Hepatocyte (in vitro differentiated cells): ENCODE data around the gene MXD4. TPM values are rescaled to one million over a fixed set of nuclear protein-coding genes. Genes with fewer than 3 reads are reported as not detected.

Source experiments
- DNase-seq: peaks from one replicate; pipeline ENCODE4 v3.0.0-alpha.2; 2016; ENCODE audit warnings: low spot score
- H2AFZ ChIP-seq: fragments of 200-600 bp; sonication (generic); 2 replicates; pipeline ENCODE4 v1.6.0; 2016; ENCODE audit warnings: antibody characterized with exemption, mild to moderate bottlenecking
- H3K27ac ChIP-seq: fragments of 200-600 bp; sonication (generic); 2 replicates; pipeline ENCODE4 v1.5.1; 2016; ENCODE audit warnings: mild to moderate bottlenecking
- H3K27me3 ChIP-seq: fragments of 200-600 bp; sonication (generic); 2 replicates; pipeline ENCODE4 v1.6.1; 2016
- H3K36me3 ChIP-seq: fragments of 200-600 bp; sonication (generic); replicated peaks from 2 replicates; pipeline ENCODE4 v1.5.1; 2016; ENCODE audit warnings: low read depth; ENCODE audit not compliant: insufficient read depth
- H3K4me1 ChIP-seq: fragments of 200-600 bp; sonication (generic); 2 replicates; pipeline ENCODE4 v1.5.1; 2016; ENCODE audit warnings: mild to moderate bottlenecking, moderate library complexity; ENCODE audit not compliant: insufficient read depth
- H3K4me2 ChIP-seq: fragments of 200-600 bp; sonication (generic); 2 replicates; pipeline ENCODE4 v1.6.0; 2016
- H3K4me3 ChIP-seq: fragments of 200-600 bp; sonication (generic); 2 replicates; pipeline ENCODE4 v1.5.1; 2016; ENCODE audit warnings: mild to moderate bottlenecking
- H3K79me2 ChIP-seq: fragments of 200-600 bp; sonication (generic); 2 replicates; pipeline ENCODE4 v1.6.0; 2017; ENCODE audit warnings: mild to moderate bottlenecking
- H3K9me2 ChIP-seq: fragments of 200-600 bp; sonication (generic); replicated peaks from 2 replicates; pipeline ENCODE4 v1.6.0; 2017; ENCODE audit warnings: mild to moderate bottlenecking; ENCODE audit not compliant: insufficient read depth
- H3K9me3 ChIP-seq: fragments of 200-600 bp; sonication (generic); 2 replicates; pipeline ENCODE4 v1.5.1; 2016; ENCODE audit warnings: low read depth, mild to moderate bottlenecking
- H4K20me1 ChIP-seq: fragments of 200-600 bp; sonication (generic); 2 replicates; pipeline ENCODE4 v1.6.0; 2016; ENCODE audit warnings: mild to moderate bottlenecking; ENCODE audit not compliant: insufficient read depth, poor library complexity, severe bottlenecking
- CTCF ChIP-seq: fragments of 200-600 bp; sonication (generic); IDR thresholded peaks from 2 replicates; pipeline ENCODE4 v1.5.1; 2016; ENCODE audit warnings: antibody characterized with exemption, mild to moderate bottlenecking; ENCODE audit not compliant: poor library complexity
- EZH2 ChIP-seq: fragments of 200-600 bp; sonication (generic); IDR thresholded peaks from 2 replicates; pipeline ENCODE4 v1.6.1; 2016; ENCODE audit warnings: antibody characterized with exemption, mild to moderate bottlenecking, borderline replicate concordance
- EZH2phosphoT487 ChIP-seq: fragments of 200-600 bp; sonication (generic); IDR thresholded peaks from one replicate; pipeline ENCODE4 v1.6.1; 2018; ENCODE audit warnings: antibody characterized with exemption, mild to moderate bottlenecking, low read depth, moderate library complexity; ENCODE audit not compliant: unreplicated experiment, severe bottlenecking
- WGBS: methylation state at CpG from one replicate; pipeline ENCODE4 v1.1.6; 2016; ENCODE audit warnings: low lambda C conversion rate; ENCODE audit errors: missing lambda C conversion rate; 5-methylcytosine and 5-hydroxymethylcytosine counted together
- polyA plus RNA-seq: library from polyadenylated mRNA; unstranded; fragments of >200 nt; fragmentation: Nextera tagmentation; extraction: Ambion mirVana; gene quantifications from 2 replicates; pipeline ENCODE4 v1.2.1, GENCODE V29; 2016
- total RNA-seq: library from RNA; depleted of rRNA; stranded (reverse); fragments of >200 nt; gene quantifications from 2 replicates; pipeline ENCODE4 v1.2.3, GENCODE V29; 2014

Gene MXD4
- total and polyA plus RNA-seq, 2 experiments from 2014 or later: 56.7 to 127 TPM

DNA sequence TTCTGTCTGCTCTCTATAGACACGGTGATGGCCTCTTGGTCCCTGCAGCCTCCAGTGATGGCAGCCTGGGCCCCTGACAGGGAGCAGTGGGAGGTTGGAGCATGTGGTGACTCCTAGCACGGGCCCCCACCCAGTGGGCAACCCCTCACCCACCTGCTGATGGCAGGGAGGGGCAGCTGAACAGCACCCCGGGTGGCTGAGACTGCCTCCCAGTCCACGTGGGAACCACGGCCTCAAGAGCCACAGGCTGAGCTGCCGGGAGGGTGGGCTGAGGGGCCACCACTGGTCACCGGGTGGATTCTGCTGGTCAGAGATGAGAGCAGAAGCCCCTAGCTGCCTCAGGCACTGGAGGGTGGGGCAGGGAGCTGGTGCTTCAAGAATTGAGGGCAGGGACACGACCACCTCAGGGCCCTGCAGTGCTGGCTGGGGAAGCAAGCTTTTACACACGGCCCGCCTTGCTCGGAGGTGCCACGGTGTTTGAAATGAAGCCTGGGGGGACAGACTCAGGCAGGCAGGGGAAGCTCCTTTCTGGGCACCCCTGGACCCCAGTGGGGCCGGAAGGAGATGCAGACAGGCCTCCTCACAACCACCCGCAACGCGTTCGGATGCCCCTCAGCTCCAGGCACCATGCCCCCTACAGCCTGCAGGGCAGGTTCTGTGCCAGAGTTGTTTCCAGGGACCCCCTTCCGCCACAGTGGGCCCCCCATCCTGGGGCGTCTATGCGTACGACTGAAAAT, 13.7 kb downstream of the MXD4 start:
- Histone ChIP-seq H3K4me3 (no peak overlapping the region), H3K36me3 (no peaks in the 10 kb centered on the region), H3K27me3 (no peaks in the 10 kb centered on the region), H3K4me2 (no peak overlapping the region), H2AFZ (no peak overlapping the region), H3K27ac (no peak overlapping the region), H3K79me2 (no peaks in the 10 kb centered on the region), H3K9me3 (no peaks in the 10 kb centered on the region), H4K20me1 (peaks cover 17% of the 10 kb centered on the region), H3K4me1 (peaks cover 5% of the 10 kb centered on the region), H3K9me2 (no peaks in the 10 kb centered on the region)
- TF ChIP-seq CTCF (no peak), EZH2 (no peak), EZH2phosphoT487 (no peak)
- WGBS: 94% methylated on average over 21 of the region's 21 CpGs
- peak; percentile 6 for DNase-seq

- Histone ChIP-seq H4K20me1 (peaks cover 9% of the 10 kb centered on the region), H3K79me2 (no peaks in the 10 kb centered on the region), H3K9me3 (no peaks in the 10 kb centered on the region), H2AFZ (no peak overlapping the region), H3K9me2 (no peaks in the 10 kb centered on the region), H3K4me2 (no peak overlapping the region), H3K27me3 (no peaks in the 10 kb centered on the region), H3K4me3 (no peak overlapping the region), H3K4me1 (peaks cover 6% of the 10 kb centered on the region), H3K27ac (no peak overlapping the region), H3K36me3 (no peaks in the 10 kb centered on the region)
- TF ChIP-seq EZH2phosphoT487 (no peak), EZH2 (no peak), CTCF (no peak)
- 93% methylated on average over 38 of the region's 42 CpGs for WGBS
- peak; percentile 3 for DNase-seq
Measured at GRCh38 chr4:2247128-2248043, 14.5 kb downstream of the MXD4 start.

DNA sequence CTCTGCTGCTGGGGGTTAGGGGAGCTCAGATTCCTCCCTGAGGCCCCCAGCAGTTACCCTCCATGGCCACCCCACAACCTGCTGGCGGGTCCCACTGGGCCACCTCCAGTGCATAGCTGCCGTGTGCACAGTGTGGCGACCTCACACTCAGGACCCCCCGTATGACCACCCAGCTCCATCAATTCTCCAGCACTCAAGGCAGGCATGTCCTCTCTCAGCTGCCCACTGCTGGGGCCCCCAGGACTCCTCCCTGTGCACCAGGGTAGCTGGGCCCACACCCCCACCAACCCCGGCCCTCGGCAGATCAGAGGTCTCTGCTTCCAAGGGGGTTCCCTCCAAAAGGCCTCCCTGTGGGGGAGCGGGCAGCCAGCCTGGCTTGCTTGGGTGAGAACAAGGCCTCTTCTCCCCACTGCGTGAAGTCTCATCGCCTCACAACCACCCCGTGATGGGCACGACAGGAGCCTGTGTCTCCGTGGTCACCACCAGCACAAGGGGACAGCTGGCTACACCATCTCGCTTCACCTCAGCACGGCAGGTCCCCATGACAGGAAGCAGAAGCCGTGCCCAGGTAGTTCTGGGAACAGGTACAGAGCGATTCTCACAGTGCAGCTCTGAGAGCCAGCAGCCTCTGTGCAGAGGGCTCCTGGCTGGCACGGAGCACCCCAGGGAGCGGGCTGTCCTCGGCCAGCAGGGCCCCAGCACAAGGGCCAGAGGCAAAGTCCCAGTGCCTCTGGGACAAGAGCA, 15.4 kb downstream of the MXD4 start:
- Histone ChIP-seq H2AFZ (no peak overlapping the region), H3K9me2 (no peaks in the 10 kb centered on the region), H3K4me3 (no peak overlapping the region), H3K27ac (no peak overlapping the region), H3K27me3 (no peaks in the 10 kb centered on the region), H3K9me3 (no peaks in the 10 kb centered on the region), H3K4me1 (peaks cover 8% of the 10 kb centered on the region), H3K36me3 (no peaks in the 10 kb centered on the region), H4K20me1 (peaks cover 3% of the 10 kb centered on the region), H3K4me2 (no peak overlapping the region), H3K79me2 (no peaks in the 10 kb centered on the region)
- DNase-seq: peak; percentile 2
- TF ChIP-seq EZH2phosphoT487 (no peak), EZH2 (no peak), CTCF (no peak)
- 97% methylated on average over 19 of the region's 19 CpGs for WGBS
